Measurements from ENCODE around the gene VANGL2. TPM values are rescaled to one million over a fixed set of nuclear protein-coding genes. Genes with fewer than 3 reads are reported as not detected.

VANGL2 gene
- 3.1 and 25.8 TPM in 2 replicates for total RNA-seq

GRCh38 chr1:160400223-160400645, at the start of gene VANGL2:
VANGL2 (plus strand) TSS chr1:160400564; CDS start chr1:160415838, 15,274 bp downstream.

GRCh38 chr1:160366731-160367515, 33.4 kb upstream of the VANGL2 start, which contains the start of gene NHLH1:
NHLH1 (plus strand) TSS chr1:160367071; CDS start chr1:160370732, 3,661 bp downstream.

Other genes starting within 250 kb of the VANGL2 start
- gene ATP1A4, start 249.0 kb upstream of the VANGL2 start, total RNA-seq: not detected in 2 replicates
- gene CASQ1, start 210.0 kb upstream of the VANGL2 start, total RNA-seq: not detected in 2 replicates
- gene PEA15, start 195.2 kb upstream of the VANGL2 start, total RNA-seq: 25.6 and 93.9 TPM in 2 replicates
- 53.0 and 71.9 TPM in 2 replicates for gene DCAF8, start 138.0 kb upstream of the VANGL2 start, total RNA-seq
- gene PEX19, start 115.4 kb upstream of the VANGL2 start, total RNA-seq: 38.2 and 40.3 TPM in 2 replicates
- 156 and 194 TPM in 2 replicates for gene COPA, start 57.3 kb upstream of the VANGL2 start, total RNA-seq
- gene NCSTN, start 57.2 kb upstream of the VANGL2 start, total RNA-seq: 53.0 and 97.3 TPM in 2 replicates
- gene NHLH1, start 33.5 kb upstream of the VANGL2 start, total RNA-seq: 0.07 TPM in 1 of 2 replicates, not detected in the other
- gene SLAMF6, start 122.7 kb downstream of the VANGL2 start, total RNA-seq: not detected in 2 replicates
- gene CD84, start 178.9 kb downstream of the VANGL2 start, total RNA-seq: not detected in 2 replicates
- gene SLAMF1, start 246.5 kb downstream of the VANGL2 start, total RNA-seq: not detected in 2 replicates